Large intestine (tissue), 12 donors: Measurements from ENCODE around the gene IRF7. TPM values are rescaled to one million over a fixed set of nuclear protein-coding genes. Genes with fewer than 3 reads are reported as not detected.

Experiments
- DNase-seq, 2 donors: peaks; one replicate each; pipeline versions ENCODE4 v3.0.0 to v3.0.0-alpha.2; 2013
- H3K27ac ChIP-seq: one replicate; pipeline ENCODE4 v1.5.1; 2013; ENCODE audit warnings: low read length
- H3K27me3 ChIP-seq: 2 replicates; pipeline ENCODE4 v1.6.1; 2013; ENCODE audit warnings: low read length; ENCODE audit not compliant: control insufficient read depth, insufficient read depth
- H3K36me3 ChIP-seq: 2 replicates; pipeline ENCODE4 v1.6.1; 2013; ENCODE audit warnings: low read length; ENCODE audit not compliant: control insufficient read depth, insufficient read depth
- H3K4me1 ChIP-seq: one replicate; pipeline ENCODE4 v1.6.1; 2013; ENCODE audit warnings: low read length; ENCODE audit not compliant: control insufficient read depth, insufficient read depth
- H3K4me3 ChIP-seq: one replicate; pipeline ENCODE4 v1.5.1; 2013; ENCODE audit warnings: low read length
- H3K9me3 ChIP-seq: one replicate; pipeline ENCODE4 v1.6.1; 2013; ENCODE audit warnings: mild to moderate bottlenecking, low read depth, low read length, moderate library complexity; ENCODE audit not compliant: control insufficient read depth
- WGBS: methylation state at CpG from one replicate; pipeline ENCODE4 v1.1.5; 2013; ENCODE audit warnings: low lambda C conversion rate; ENCODE audit not compliant: insufficient coverage; 5-methylcytosine and 5-hydroxymethylcytosine counted together
- long read RNA-seq, 11 donors: transcript quantifications; one replicate each; lab custom pipeline, GENCODE V29; 2026
- polyA plus RNA-seq: library from polyadenylated mRNA; unstranded; fragments of 120-200 nt; gene quantifications from one replicate; pipeline ENCODE4 v1.2.1, GENCODE V29; 2013

Gene IRF7
- 16.7 TPM for polyA plus RNA-seq
- long read RNA-seq, donor 1, partial matches to known transcripts, result 0 of 1 reads
- long read RNA-seq, donor 1, other reads (novel, unspliced or antisense), result 0 of 1 reads
- long read RNA-seq, donor 2, partial matches to known transcripts, result 0 of 7 reads
- long read RNA-seq, donor 2, other reads (novel, unspliced or antisense), result 0 of 7 reads
- long read RNA-seq, donor 3, result 0 reads
- long read RNA-seq, donor 4, result 0 reads
- long read RNA-seq, donor 5, partial matches to known transcripts, result 0 of 3 reads
- long read RNA-seq, donor 5, other reads (novel, unspliced or antisense), result 0 of 3 reads
- long read RNA-seq, donor 6, partial matches to known transcripts, result 0 of 3 reads
- long read RNA-seq, donor 6, other reads (novel, unspliced or antisense), result 0 of 3 reads
- long read RNA-seq, donor 7, partial matches to known transcripts, result 0 of 2 reads
- long read RNA-seq, donor 7, other reads (novel, unspliced or antisense), result 0 of 2 reads
- long read RNA-seq, donor 8, partial matches to known transcripts, result 0 of 7 reads
- long read RNA-seq, donor 8, other reads (novel, unspliced or antisense), result 0 of 7 reads
- long read RNA-seq, donor 9, partial matches to known transcripts, result 0 of 3 reads
- long read RNA-seq, donor 9, other reads (novel, unspliced or antisense), result 0 of 3 reads
- long read RNA-seq, donor 10, partial matches to known transcripts, result 0 of 2 reads
- long read RNA-seq, donor 10, other reads (novel, unspliced or antisense), result 0 of 2 reads
- long read RNA-seq, donor 11, partial matches to known transcripts, result 0 of 4 reads
- long read RNA-seq, donor 11, other reads (novel, unspliced or antisense), result 0 of 4 reads

DNA sequence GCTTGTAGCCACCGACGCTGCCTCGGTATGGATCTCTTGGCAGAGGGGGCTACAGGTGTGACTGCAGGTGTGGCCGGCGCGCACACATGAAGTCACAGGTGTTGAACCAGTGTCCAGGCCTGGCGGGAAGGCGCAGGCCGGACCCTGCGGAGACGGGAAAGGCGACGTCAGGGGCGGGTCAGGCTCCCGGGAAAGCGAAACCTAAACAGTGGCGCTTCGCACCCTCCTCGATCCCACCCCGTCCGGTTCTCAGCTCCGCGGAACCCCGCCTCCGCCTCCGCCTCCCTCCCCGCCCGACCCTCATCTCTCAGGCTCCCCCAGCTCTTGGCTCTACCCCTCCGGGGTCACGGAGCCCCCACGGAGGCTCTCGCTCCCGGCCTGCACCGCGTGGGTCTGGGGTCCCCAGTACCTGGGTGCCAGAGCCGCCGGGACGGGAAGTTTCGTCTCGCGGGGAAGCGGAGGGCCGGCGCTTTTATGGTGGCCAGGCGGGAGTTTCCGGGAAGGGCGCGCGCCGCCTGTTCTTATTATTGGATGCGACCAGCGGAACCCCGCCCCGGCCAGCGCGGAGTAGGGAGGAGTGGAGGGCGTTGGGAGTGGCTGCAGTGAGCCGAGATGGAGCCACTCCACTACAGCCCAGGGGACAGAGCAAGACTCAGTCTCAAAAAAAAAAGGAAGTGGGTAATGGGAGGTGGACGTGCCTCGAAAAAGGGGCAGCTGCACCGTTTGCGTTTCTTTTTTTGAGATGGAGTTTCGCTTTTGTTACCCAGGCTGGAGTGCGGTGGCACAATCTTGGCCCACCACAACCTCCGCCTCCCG, at the start of gene IRF7:
Gene IRF7, minus strand, starts transcription at position 447 of the 816 bp plus-strand sequence. CDS start 586 bp downstream, outside the sequence.
- peak; percentile 89 to 96 for DNase-seq
- peaks cover 8% of the 10 kb centered on the region for H3K9me3 ChIP-seq
- peaks cover 22% of the 10 kb centered on the region for H3K4me1 ChIP-seq
- peaks cover 58% of the 10 kb centered on the region for H3K36me3 ChIP-seq
- H3K27me3 ChIP-seq, result no peaks in the 10 kb centered on the region
- H3K4me3 ChIP-seq, result peak within 1 kb of the TSS; percentile 60
- WGBS, result no CpG with 5 or more reads among the region's 66 CpGs
- peak within 1 kb of the TSS; percentile 86 for H3K27ac ChIP-seq

DNA sequence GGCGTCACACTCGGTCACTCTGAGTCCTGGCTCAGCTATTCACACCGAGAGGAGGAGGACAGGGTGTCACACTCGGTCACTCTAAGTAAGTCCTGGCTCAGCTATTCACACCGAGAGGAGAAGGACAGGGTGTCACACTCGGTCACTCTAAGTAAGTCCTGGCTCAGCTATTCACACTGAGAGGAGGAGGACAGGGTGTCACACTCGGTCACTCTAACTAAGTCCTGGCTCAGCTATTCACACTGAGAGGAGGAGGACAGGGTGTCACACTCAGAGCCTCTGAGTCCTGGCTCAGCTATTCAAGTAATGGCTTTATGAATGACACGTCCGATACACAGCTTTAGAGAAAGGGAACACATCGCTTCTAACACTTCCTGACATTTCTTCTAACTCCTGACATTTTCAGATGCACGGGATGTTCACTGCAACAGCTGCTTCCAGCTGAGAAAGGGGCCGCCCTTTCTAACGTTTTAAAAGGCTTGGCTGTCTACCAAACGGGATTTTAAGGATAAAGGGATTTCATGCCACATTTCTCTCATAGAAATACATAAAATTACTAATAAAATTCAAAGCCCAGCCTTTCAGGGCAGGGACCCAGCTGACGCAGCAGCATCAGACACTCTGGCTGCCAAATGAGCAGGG, 49.4 kb upstream of the IRF7 start:
- Histone ChIP-seq H3K4me3 (no peak overlapping the region), H3K27ac (no peak overlapping the region), H3K4me1 (no peaks in the 10 kb centered on the region), H3K9me3 (no peaks in the 10 kb centered on the region), H3K27me3 (no peaks in the 10 kb centered on the region), H3K36me3 (peaks cover 25% of the 10 kb centered on the region)
- 100% methylated on average over 2 of the region's 15 CpGs for WGBS
- DNase-seq, result peak in 1 of 2 donors; percentile 11

DNA sequence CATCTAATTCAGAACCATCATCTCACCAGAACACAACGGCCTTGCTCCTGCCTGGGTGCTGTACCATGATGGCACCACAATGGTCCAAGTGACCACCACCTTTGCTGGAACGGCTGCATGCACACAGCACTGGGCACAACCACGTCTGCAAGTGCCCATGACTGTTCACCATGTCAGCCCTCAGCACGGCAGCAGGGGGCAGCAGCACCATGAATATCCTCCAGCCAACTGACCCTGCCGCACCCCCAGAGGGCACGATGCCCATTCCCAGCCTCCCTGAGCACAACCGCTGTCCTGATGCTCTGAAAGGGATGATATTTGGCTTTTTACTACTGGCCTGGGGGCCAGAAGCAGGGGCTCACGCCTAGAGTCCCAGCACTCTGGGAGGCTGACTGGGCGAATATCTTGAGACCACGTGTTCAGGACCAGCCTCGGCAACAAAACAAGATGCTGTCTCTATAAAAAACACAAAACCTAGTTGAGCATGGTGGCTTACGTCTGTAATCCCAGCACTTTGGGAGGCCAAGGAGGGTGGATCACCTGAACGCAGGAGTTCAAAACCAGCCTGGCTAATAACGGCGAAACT, 47.0 kb upstream of the IRF7 start:
- Histone ChIP-seq H3K4me1 (peaks cover 8% of the 10 kb centered on the region), H3K4me3 (no peak overlapping the region), H3K27ac (no peak overlapping the region), H3K9me3 (no peaks in the 10 kb centered on the region), H3K36me3 (peaks cover 41% of the 10 kb centered on the region), H3K27me3 (no peaks in the 10 kb centered on the region)
- no CpG with 5 or more reads among the region's 15 CpGs for WGBS
- DNase-seq, result peak; percentile 28 to 35

DNA sequence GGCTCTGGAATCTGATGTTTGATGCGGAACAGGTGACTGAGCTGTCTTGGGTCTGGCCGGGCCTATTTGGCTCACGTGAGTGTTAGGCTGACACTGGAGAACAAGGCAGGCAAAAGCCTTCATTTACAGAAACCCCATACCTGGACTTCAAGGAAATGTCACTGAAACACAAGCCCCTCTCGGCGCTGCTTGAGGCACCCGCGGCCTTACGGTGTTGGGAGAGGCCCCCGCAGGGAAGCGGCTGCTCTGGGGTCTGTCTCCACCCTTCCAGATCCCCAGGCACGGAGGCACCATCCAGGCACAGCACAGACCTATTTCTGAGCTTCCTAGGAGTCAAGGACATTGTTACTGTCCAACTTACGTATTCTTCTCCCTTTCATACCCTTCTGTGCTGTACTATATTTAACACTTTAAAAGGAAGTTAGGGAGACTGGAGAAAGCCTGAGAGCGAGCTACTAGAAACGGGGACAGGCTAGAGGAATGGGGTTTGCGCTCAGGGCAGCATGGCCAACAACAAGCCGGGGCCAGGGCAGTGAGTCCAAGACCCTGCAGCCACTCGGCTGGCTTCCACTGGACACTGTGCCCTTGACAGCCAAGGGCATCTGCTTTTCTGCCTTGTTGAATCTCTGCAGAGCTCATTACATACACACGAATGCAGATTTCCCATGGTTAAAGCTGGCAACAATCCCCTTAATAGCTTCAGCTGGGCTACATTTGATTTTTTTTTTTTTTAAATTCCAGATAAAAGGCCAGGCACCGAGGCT, 45.1 kb upstream of the IRF7 start:
- no peak overlapping the region for H3K4me3 ChIP-seq
- peaks cover 34% of the 10 kb centered on the region for H3K36me3 ChIP-seq
- H3K4me1 ChIP-seq, result peaks cover 23% of the 10 kb centered on the region
- H3K27ac ChIP-seq, result no peak overlapping the region
- H3K27me3 ChIP-seq, result no peaks in the 10 kb centered on the region
- WGBS, result 80% methylated on average over 1 of the region's 19 CpGs
- no peak for DNase-seq
- no peaks in the 10 kb centered on the region for H3K9me3 ChIP-seq

DNA sequence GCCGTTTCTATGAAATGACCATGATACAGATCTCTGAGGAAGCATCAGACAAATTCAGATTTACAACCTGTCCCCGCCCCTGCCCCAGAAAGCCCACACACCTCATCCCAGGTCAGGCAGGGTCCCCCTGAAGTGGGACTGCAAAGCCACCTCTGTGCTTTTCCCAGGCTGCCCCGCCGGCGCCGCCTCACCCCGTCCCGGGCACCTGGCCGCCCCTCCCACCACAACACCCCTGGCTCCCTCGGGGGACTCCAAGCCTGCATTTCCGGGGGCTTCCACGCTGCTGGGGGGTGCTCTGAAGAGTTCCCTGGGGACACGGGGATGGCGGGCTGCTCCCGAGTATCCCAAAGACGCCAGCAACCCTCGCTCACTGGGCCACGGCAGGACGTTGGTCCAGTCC, 44.5 kb upstream of the IRF7 start:
- H3K27me3 ChIP-seq, result no peaks in the 10 kb centered on the region
- no peak overlapping the region for H3K27ac ChIP-seq
- no peak for DNase-seq
- peaks cover 30% of the 10 kb centered on the region for H3K36me3 ChIP-seq
- WGBS, result no CpG with 5 or more reads among the region's 19 CpGs
- no peaks in the 10 kb centered on the region for H3K9me3 ChIP-seq
- peaks cover 27% of the 10 kb centered on the region for H3K4me1 ChIP-seq
- H3K4me3 ChIP-seq, result no peak overlapping the region

DNA sequence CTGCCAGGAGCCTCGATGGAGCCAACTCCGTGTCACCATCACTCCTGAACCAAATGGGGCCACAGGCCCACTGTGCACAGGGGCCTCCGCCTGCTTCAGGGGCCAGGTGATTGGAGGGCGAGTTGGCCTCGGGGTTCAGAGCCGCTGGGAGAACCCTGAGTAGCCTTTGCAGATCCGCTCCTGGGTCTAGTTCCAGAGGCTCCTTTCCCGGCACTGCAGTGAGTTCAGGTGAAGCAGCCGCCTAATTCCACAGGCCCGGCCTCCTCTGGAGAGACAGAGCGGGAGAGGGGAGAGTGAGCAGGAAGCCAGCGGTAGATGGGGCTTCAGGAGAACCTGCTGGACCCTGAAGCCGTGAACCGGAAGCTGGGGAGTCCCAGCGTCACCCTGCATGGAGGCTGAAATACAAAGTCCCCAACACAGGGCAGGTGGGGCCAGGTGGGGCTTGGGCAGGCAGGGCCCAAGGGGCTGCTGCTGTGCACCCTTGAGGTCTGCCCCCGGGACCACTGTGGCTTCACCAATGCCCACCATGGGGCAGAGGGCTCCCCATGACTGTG, 43.9 kb upstream of the IRF7 start:
- Histone ChIP-seq H3K27ac (no peak overlapping the region), H3K4me3 (no peak overlapping the region), H3K9me3 (no peaks in the 10 kb centered on the region), H3K27me3 (no peaks in the 10 kb centered on the region), H3K4me1 (peaks cover 31% of the 10 kb centered on the region), H3K36me3 (peaks cover 30% of the 10 kb centered on the region)
- DNase-seq, result no peak
- no CpG with 5 or more reads among the region's 16 CpGs for WGBS

DNA sequence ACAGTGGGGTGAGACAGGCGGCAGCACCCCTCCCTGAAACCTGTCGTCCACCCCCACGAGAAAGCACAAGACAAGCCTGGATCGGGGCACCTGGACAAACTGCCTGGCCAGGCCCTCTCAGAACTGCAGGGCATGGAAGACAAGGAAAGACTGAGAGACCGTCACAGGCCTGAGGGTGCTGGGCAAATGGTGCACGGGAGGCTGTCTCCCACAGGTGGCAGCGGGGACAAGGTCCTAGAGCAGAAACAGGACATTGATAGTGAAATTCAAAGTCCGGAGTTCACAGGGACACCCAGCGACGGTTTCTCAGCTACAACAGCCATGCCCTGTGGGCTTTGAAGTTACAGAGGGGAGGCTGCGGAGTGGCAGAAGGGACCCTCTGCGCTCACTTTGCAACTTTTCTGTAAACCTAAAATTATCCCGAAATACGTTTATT, 42.0 kb upstream of the IRF7 start:
- DNase-seq, result peak; percentile 63 to 85
- peaks cover 32% of the 10 kb centered on the region for H3K36me3 ChIP-seq
- H3K4me1 ChIP-seq, result peaks cover 38% of the 10 kb centered on the region
- H3K4me3 ChIP-seq, result no peak overlapping the region
- H3K27me3 ChIP-seq, result no peaks in the 10 kb centered on the region
- H3K27ac ChIP-seq, result peak overlapping the region; percentile 41
- no CpG with 5 or more reads among the region's 14 CpGs for WGBS
- H3K9me3 ChIP-seq, result no peaks in the 10 kb centered on the region

DNA sequence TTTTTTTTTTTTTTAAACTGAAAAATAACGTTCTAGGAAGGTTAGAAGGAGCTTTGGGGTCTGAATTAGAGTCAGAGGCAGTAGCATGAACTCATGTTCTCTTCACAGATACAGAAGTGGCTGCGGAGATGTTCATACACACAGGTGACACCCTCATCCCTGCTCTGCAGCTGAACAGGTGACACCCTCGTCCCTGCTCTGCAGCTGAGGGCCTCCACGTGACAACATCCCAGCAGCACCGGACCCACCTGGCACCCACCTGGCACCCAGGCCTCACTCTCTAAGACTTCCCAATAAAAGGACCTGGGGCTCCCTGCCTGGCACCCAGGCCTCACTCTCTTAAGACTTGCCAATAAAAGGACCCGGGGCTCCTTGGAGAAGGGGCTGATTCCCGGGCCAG, 41.1 kb upstream of the IRF7 start:
- no peaks in the 10 kb centered on the region for H3K27me3 ChIP-seq
- no peaks in the 10 kb centered on the region for H3K9me3 ChIP-seq
- H3K4me3 ChIP-seq, result no peak overlapping the region
- no peak overlapping the region for H3K27ac ChIP-seq
- peaks cover 38% of the 10 kb centered on the region for H3K4me1 ChIP-seq
- peaks cover 30% of the 10 kb centered on the region for H3K36me3 ChIP-seq
- no CpG with 5 or more reads among the region's 7 CpGs for WGBS
- no peak for DNase-seq

DNA sequence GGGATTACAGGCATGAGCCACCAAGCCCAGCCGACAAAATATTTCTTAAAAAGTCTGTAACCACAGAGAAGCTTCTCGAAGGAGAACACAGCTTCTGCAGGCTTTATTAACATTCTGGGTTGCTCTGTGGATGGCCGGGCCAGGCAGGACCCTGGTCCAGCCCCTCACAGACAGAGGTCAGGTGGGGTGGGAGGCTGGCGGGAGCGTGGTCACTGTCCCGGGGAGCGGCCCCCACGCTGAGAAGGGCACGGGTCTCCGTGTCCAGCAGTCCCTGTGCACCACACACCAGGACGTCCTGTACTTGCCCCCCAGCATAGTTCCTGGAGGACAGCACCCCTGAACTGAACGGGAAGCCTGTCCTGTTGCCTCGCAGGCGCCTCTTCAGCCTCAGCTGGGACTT, 40.7 kb upstream of the IRF7 start:
- H3K27ac ChIP-seq, result no peak overlapping the region

More for the DNA sequence above, 40.7 kb upstream of the IRF7 start:
- no peaks in the 10 kb centered on the region for H3K27me3 ChIP-seq
- DNase-seq, result no peak
- peaks cover 38% of the 10 kb centered on the region for H3K4me1 ChIP-seq
- no CpG with 5 or more reads among the region's 14 CpGs for WGBS
- no peaks in the 10 kb centered on the region for H3K9me3 ChIP-seq
- peaks cover 30% of the 10 kb centered on the region for H3K36me3 ChIP-seq
- H3K4me3 ChIP-seq, result no peak overlapping the region
